GM18867 (cell line): ENCODE data around the gene SFRP2.

Experiments
- ATAC-seq: cut with Tn5 transposase; IDR thresholded peaks from one replicate; pipeline ENCODE4 v1.9.1; 2021; ENCODE audit warnings: mild to moderate bottlenecking, moderate library complexity; ENCODE audit not compliant: unreplicated experiment

Gene SFRP2

DNA sequence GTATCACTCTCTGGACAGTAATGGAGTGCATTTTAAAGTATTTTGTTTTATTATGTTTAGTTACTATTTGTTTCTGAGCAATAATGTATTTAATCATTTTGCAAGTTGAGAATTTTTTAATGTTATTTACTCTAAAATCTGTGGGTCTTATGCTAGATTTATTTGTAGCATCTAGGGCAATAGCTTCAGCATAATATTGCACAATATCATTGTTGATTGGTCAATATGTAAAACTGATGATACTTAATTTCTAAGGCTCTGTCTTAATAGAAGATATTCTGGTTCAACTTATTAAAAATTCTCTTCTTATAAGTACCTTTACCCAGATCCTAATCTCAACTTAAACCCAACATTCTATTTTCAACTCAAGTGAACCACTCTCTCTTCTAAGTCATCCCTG, 11.5 kb downstream of the SFRP2 start:
- ATAC-seq = no peak

DNA sequence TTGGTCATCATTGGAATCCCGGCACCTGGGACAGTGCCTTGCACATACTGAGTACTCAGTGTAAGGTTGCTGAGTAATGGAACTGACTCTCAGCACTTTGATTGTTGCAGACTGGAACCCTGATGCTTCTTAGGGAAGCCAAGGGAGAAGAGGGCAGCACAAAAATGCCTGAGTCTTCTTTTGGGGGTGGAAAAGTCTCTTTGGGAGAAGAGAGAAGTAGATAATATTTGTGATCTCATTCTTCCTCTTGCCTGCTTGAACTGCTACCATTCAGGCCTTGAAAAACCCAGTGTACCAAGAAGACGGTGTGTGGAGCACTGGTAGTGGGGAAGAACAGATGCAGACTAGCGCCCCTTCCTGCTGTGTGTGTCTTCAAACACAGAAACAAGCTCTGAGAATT, 12.3 kb downstream of the SFRP2 start:
- ATAC-seq = no peak

DNA sequence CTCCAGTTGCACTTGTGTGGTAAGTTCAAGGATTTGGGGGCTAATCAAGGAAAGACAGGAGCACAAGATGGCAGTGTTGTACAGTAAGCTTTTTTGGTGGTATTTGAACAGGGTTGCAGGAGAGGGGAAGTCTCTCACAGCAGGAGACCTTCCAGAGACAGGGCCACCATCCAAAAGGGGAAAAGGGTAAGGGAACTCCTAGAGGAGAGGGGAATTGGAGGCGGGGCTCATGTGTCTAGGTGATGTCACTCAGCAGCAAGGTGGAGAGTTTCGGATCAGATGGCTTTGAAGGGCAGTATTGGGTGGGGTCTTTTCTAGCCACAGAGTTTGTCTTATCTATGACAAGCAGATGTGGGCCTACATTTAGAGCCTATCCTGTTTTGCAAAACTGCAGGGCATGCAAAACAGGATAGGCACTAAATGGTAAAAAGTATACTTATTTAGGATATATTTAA, 15.6 kb downstream of the SFRP2 start:
- ATAC-seq = no peak

DNA sequence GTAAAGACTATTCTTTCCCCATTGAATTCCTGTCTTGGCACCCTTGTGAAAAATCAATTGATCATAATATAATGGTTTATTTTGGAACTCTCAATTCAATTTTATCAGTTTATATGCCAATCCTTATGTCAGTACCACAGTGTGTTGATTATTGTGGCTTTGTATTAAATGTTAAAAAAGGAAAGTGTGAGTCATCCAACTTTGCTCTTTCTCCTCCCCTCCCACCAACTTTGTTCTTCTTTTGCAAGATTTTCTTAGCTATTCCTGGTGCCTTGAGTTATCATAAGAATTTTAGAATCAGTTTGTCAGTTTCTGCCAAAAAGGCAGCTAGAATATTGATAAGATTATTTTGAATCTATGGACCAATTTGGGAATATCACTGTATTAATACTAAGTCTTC, 17.8 kb downstream of the SFRP2 start:
- no peak for ATAC-seq

DNA sequence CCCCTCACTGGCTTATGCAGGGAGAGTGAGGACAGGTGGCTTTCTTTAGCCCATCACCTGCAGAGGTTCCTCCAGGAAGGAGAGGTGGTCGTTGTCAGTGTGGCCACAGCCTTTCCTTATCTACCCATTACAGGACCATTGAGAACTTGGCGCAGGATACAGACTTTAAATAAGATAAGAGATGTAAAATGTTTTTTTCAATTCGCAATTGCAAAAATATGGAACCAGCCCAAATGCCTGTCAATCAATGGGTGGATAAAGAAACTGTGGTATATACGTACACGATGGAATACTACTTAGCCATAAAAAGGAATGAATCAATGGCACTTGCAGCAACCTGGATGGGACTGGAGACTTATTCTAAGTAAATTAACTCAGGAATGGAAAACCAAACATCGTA, 22.1 kb downstream of the SFRP2 start:
- no peak for ATAC-seq

DNA sequence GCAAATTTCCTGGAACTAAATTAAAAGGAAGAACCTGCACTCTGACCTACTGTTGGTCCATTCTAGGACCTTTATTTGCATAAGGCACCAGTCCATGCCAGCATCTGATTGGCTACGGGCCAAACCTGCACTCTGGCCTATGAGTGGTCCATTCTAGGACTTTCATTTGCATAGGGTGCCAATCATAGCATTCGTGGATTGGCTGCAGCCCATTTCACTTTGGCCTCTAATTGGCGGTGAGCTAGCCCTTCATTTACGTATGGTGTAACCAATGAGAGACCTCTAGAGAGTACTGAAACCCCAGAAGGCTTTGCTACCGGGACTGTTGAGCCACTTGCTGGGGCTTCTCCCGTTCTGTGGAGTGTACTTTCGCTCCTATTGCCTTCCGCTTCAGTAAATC, 23.0 kb downstream of the SFRP2 start:
- no peak for ATAC-seq

DNA sequence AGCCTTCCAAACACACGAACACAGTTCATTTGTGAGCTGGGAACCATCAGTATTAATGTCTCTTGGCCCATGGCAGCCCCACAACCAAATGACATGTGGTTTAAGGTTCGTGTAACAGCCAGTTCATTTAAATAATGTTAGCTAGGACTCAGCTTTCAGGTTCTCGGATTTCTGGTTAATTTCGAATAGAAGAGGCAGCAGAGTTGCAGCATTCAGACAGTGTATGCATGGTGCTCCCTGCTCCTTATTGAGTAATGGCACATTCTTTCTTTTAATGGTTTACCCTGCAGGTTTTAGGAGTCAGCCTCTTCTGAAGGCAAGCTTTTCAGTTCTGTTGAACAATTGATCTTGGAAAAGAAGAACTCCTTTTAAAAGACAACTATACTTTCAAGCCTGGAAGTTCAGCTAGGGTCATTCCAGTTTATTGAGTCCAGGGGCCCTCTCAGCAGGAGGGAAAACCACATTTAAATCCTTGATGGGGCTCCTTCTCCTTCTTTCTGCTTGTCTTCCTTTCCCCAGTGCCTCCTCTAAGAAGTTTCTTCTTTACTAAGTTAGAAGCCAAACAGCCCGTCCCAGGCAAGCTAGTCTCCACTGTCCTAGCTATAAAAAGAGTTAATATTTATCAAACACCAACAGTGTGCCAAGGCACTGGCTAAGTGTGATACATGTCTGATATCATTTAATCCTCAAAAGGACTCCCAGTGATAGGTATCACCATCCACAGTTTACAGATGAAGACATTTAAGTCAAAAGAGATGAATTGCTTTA, 24.1 kb downstream of the SFRP2 start:
- ATAC-seq = no peak

DNA sequence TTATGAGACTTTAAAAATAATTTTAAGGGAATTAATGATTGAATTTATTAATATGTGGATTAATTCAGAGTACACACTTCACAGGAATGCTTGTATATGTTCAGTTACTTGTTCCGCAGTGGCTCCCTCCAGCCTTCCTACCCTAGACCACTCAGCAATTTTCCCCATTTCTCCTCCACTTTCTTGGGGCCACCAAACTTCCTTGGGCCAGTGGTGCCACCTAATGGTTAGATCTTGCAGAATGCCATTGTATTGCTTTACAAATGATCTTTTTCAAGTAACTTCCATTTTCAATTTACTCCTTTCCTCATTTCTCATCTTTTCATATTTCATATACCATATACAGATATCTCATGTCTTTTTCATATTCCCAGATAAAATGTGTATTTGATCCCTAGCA, 25.5 kb downstream of the SFRP2 start:
- ATAC-seq = no peak

DNA sequence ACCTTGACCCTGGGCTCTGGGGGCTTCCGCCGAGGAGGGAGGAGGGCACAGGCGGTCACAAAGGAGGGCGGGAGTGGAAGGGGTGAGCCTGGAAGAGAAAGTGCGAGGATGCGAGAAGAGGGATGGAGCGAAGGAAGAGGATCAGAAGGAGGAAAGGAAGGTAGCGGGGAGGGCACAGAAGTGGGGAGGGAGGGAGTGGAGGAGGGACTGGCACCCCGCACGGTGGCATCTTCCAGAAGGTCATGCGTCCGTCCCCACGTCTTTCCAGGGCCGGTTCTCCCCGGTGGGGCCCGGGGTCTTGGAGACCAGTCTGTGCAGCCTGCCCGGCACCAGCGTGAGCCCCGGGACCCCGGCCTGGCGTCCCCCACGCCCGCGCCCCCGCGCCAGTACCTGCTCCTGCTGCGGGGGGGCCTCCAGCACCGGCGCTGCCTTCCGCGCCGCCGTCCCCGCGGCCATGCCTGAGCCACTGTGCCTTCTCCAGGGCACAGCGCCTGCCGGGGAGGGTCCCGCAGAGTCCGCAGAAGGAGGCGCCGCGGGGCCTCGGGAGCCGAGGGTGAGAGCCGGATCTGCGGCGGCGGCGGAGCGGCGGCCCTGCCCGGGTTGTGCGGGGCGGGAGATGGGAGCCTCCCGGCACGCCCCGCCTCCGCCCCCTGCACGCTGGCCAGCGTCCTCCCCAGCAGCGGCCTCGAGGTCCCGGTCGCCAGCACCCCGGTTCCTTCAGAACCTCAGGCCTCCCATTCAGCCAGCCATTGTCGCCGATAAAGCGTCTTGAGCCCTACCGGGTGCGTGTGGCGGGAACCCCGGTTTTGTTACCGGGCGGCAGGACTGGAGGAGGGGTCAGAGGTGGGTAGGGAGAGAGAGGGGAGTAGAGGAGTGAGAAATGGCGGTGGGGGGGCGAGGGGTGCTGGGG, 29.2 kb downstream of the SFRP2 start, which contains the start of gene RNF175:
TSS of gene RNF175 (minus strand) at position 618 of the 910 bp plus-strand sequence. CDS start at position 456, 162 bp downstream.
- ATAC-seq = no peak

DNA sequence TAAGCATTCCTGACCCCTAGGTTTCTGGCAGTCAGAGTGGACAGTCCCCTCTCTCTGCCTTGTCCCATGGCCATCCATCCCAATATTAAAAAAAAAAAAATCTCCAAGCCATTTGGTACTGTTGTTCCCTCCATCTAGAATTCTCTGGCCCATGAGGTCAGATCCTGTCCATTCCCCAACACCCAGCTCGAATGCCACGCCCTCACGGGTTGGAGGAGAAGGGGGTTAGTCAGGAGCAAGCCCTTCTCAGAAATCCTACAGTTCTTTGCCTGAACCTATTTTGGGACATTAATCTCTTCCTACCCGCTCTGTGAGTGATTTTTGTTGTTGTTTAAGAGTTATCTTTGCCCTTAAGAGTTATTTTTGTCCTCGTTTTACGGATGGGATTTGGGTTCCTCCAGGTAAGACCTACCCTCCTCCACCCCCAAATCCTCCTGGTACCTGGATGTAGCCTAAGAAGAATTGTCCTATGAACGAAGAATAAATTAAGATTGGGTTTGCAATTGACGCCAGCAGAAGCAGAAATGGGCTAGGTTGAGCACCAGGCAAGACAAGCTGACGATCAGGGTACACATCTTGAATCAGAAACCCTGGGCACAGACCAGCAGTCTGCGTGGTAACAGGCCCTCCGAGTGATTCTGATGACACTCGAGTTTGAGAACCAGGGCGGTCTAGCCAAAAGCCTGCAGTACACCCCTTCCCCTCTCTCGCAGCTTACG, 30.0 kb downstream of the SFRP2 start:
- no peak for ATAC-seq

DNA sequence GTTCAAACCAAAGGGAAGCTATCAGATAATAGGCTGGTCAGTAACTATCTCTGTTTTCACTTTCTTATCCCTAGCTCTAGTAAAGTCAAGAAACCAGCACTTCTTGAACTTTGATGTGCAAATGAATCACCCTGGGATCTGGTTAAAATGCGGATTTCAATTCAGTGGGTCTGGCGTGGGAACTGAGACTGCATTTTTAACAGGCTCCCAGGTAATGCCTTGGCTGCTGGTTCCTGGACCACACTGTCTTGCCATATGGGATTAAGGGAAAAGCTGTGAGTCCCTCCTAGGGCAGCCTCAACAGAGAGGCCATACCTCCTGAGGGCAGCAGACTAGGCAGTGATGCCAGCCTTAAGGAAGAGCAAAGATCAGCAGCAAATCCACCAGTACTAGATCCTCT, 30.7 kb downstream of the SFRP2 start:
- no peak for ATAC-seq

DNA sequence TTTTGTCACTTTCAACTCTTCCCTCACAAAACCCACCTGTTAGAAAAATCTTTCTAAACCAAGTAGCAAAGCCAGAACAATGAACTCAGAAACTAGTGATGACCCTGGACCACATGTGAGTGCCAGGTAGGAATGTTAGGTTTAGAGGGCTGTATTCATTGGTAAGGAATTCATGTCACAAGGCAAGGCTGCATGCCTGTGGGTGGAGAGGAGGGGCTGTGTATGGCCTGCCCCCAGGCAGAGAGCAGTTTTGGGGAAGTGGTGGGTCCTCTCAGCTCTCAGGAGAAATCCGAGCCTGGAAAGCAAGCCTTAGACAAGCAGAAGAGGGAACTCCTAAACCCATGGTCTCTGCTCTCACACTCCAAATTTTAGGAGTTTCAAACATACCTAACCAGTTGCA, 31.5 kb downstream of the SFRP2 start:
- ATAC-seq = no peak

DNA sequence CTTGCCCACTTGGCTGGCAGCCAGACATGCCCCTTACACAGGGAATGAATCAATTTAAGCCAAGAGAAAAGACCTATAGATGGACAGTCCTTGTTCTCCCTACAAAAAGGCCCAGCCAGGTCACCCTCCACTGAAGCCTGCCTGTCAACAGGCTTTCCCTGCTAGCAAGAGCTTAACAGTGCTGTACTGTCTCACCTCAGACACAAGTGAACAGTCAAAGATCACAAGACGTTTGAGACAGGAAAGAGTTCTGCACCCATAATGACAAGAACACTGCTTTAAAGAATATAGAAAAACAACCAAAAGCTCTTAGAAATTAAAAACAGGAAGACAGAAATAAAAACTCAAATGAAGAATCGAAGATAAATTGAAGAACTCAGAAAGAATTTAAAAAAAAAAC, 33.7 kb downstream of the SFRP2 start:
- no peak for ATAC-seq

DNA sequence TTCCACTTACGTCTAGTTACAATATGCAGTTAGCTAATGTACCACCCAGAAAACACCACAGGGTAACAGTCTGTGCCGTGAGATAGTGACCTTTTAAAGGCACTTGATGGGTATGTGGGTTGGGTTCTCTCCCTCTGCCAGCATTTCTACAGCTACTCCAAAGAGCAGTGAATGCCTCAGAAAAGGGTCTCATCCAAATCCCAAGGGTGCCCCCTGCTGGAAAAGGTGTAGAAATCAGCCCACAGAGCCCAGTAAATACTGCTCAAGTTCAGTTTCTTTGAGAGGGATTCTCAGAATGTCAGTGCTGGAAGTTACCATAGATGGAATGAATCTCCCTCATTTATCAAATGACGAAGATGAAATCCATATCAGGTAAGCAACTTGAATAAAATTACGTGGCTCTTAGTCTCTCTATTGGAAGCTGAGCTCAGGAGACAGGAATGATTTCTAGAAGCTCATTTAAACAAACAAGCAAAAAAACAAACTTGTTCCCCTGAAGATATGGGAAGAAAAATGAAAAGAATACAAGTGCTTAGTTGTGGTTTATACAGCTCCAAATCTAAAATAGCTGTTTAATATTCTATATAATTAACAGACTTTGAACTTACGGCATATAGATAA, 38.6 kb downstream of the SFRP2 start:
- peak; percentile 88 for ATAC-seq

DNA sequence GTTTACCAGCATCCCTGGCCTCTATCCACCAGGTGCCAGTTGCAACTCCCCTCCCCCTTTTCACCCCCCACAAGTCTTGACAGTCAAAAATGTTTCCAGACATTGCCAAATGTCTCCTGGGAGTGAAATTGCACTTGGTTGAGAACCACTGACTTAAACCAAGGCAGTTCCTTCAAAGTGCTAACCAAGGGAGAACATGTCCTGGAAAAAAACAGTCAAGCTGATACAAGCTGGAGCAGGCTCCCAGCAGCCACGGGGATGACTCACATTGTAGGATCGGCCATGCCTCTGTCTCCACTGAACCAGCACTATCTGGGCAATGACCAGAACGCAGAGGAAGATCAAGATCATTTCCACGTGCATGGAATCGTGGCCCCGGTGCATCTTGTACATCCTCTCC, 40.5 kb downstream of the SFRP2 start:
- ATAC-seq = no peak

DNA sequence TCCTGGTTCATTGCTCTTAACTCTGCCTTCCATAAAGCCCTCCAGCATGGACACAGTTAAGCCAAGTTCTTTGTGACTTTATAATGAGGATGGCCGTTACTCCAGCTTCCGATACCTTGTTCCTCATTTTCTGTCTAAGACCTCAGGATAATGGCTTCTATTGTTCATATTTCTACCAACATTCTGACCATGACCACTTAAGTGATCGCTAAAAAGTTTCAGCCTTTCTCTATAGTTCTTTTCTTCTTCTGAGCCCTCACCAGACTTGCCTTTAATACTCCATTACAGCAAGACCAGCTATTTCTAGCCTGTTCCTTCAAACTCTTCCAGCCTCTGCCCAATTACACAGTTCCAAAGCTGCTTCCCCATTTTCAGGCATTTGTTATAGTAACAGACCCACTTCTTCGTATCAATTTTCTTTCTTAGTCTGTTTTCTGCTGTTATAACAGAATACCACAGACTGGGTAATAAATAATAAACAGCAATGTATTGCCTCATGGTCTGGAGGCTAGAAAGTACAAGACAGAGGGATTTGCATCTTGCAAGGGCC, 41.4 kb downstream of the SFRP2 start:
- no peak for ATAC-seq

DNA sequence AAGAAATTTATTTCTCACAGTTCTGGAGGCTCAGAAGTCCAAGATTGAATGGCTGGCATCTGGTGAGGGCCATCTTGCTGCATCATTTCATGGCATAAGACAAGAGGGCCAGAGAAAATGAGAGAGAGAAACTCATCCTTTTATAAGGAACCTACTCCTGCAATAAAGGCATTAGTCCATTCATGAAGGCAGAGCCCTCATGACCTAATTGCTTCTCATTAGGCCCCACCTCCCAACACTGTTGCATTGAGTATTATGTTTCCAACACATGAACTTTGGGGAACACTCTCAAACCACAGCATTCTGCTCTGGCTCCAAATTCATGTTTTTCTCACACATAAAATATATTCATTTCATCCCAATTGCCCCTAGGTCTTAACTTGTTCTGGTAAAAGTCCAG, 43.2 kb downstream of the SFRP2 start:
- ATAC-seq = no peak

DNA sequence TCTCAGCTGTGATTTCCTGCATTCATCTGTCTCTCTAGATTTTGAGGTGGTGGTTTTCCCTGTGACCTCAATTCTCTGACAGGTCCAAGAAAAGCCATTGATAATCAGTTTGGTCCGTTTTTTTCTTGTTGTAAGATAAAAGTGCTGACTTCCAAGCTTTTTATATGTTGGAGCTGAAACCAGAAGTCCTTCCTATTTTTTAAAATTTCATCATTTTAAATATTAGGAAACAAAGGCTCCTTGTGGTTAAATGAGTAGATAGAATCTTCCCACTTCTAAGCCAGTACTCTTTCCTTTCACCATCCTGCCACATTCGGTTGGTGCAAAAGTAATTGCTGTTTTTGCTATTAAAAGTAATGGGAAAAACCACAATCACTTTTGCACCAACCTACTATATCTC, 47.3 kb downstream of the SFRP2 start:
- no peak for ATAC-seq

DNA sequence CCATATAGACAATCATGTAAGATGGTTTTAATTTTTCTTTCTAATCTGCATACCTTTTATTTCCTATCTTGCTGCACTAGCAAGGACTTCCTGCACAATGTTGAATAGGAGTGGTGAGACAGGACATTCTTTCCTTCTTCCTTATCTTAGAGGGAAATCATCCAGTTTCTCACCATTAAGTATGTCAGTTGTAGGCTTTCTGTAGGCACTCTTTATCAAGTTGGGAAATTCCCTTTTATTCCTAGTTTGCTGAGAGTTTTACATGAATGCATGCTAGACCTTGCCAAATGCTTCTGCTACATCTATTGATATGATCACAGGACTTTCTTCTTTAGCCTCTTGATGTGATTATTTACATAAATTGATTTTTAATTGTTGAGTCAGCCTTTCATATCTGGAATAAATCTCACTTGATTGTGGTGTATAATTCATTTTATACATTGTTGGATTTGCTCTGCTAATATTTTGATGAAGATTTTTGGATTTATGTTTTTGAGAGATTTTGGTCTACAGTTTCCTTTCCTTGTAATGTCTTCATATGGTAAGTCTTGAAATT, 52.9 kb downstream of the SFRP2 start:
- no peak for ATAC-seq

DNA sequence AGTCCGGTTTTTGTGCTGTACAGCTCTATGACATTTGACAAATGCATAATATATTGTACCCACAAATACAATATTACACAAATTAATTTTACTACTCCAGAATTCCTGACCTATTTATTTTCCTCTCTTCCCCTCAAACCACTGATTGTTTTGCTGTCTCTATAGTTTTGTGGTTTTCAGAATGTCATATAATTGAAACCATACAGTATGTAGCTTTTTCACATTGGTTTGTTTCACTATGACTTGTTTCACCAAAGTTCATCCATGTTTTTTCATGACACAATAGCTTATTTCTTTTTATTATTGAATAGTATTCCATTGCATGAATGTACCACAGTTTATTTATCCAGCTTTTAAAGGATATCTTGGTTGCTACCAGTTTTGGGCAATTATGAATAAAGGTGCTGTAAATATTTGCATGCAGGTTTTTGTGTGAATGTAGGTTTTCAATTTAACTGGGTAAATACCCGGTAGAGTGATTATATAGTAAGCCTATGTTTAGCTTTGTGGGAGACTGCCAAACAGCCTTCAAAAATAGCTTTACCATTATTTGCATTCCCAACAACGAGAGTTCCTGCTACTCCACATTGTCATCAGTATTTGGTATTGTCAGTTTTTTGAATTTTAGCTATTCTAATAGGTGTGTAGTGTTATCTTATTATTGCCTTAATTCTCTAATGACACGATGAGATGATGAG, 55.0 kb downstream of the SFRP2 start:
- peak; percentile 79 for ATAC-seq
